Nephron (organoid): ENCODE measurements around the gene SLC35F4.
"Not testable (repeated sequence)": the region's sequence is repeated elsewhere in the genome, so short reads cannot be mapped to it uniquely, and the experiment has no call there.

ENCODE experiments used
- H3K27ac Mint-ChIP-seq, 3 experiments: 2 replicates each; pipeline ENCODE4 v1.8.0; 2020; ENCODE audit warnings: mixed read lengths in 3 of 3, mild to moderate bottlenecking in 2 of 3, moderate library complexity in 1 of 3
- H3K27me3 Mint-ChIP-seq: 2 replicates; pipeline ENCODE4 v1.8.0; 2021; ENCODE audit warnings: low read depth, mild to moderate bottlenecking, moderate library complexity, mixed read lengths
- H3K36me3 Mint-ChIP-seq: 2 replicates; pipeline ENCODE4 v1.8.0; 2020; ENCODE audit warnings: low read depth, mixed read lengths
- H3K4me1 Mint-ChIP-seq: 2 replicates; pipeline ENCODE4 v1.8.0; 2020; ENCODE audit warnings: mixed read lengths
- H3K4me3 Mint-ChIP-seq, 3 experiments: 2 replicates each; pipeline ENCODE4 v1.8.0; 2020; ENCODE audit warnings: mild to moderate bottlenecking in 3 of 3, mixed read lengths in 3 of 3, moderate library complexity in 2 of 3
- H3K9me3 Mint-ChIP-seq: 2 replicates; pipeline ENCODE4 v1.8.0; 2020; ENCODE audit warnings: mixed read lengths
- CTCF ChIP-seq, 3 experiments: fragments of 200-600 bp; sonication (generic); IDR thresholded peaks; one replicate each; pipeline ENCODE4 v1.5.0; 2021; ENCODE audit warnings: antibody characterized with exemption in 3 of 3; ENCODE audit not compliant: unreplicated experiment in 3 of 3

Gene SLC35F4

GRCh38 chr14:57754527-57754926 is 111.4 kb downstream of the SLC35F4 start:
- Mint-ChIP-seq H3K9me3 (peaks cover 5% of the 10 kb centered on the region), H3K36me3 (no peaks in the 10 kb centered on the region), H3K27me3 (no peaks in the 10 kb centered on the region), H3K4me1 (peaks cover 15% of the 10 kb centered on the region), H3K4me3 (no peak overlapping the region), H3K27ac (peak overlapping the region in 2 of 3 experiments; percentile 19 to 20)
- no peak for TF ChIP-seq CTCF (IDR thresholded peaks at IDR 0.05; ENCODE audit: unreplicated experiment in 3 of 3)

GRCh38 chr14:57753821-57754220 is 112.1 kb downstream of the SLC35F4 start:
- Mint-ChIP-seq H3K27ac (no peak overlapping the region), H3K9me3 (peaks cover 2% of the 10 kb centered on the region), H3K4me1 (peaks cover 15% of the 10 kb centered on the region), H3K36me3 (no peaks in the 10 kb centered on the region), H3K4me3 (no peak overlapping the region), H3K27me3 (no peaks in the 10 kb centered on the region)
- TF ChIP-seq CTCF (IDR thresholded peaks at IDR 0.05; ENCODE audit: unreplicated experiment in 3 of 3): no peak

GRCh38 chr14:57752142-57752695 is 113.7 kb downstream of the SLC35F4 start:
- not testable (repeated sequence) for H3K9me3 Mint-ChIP-seq, H3K27me3 Mint-ChIP-seq, H3K4me3 Mint-ChIP-seq, H3K36me3 Mint-ChIP-seq
- Mint-ChIP-seq H3K27ac (peak overlapping the region in 2 of 3 experiments; percentile 9 to 43), H3K4me1 (peaks cover 15% of the 10 kb centered on the region)

GRCh38 chr14:57751400-57751799 is 114.5 kb downstream of the SLC35F4 start:
- no peak for TF ChIP-seq CTCF (IDR thresholded peaks at IDR 0.05; ENCODE audit: unreplicated experiment in 3 of 3)
- H3K36me3 Mint-ChIP-seq: no peaks in the 10 kb centered on the region
- no peak overlapping the region for H3K4me3 Mint-ChIP-seq

GRCh38 chr14:57749267-57749666 is 116.6 kb downstream of the SLC35F4 start:
- no peak for TF ChIP-seq CTCF (IDR thresholded peaks at IDR 0.05; ENCODE audit: unreplicated experiment in 3 of 3)
- Mint-ChIP-seq H3K36me3 (no peaks in the 10 kb centered on the region), H3K9me3 (peaks cover 2% of the 10 kb centered on the region), H3K4me3 (no peak overlapping the region), H3K27ac (no peak overlapping the region), H3K4me1 (peaks cover 9% of the 10 kb centered on the region), H3K27me3 (no peaks in the 10 kb centered on the region)

More at GRCh38 chr14:57751400-57751799, 114.5 kb downstream of the SLC35F4 start:
- Mint-ChIP-seq H3K9me3 (peaks cover 2% of the 10 kb centered on the region), H3K27me3 (no peaks in the 10 kb centered on the region), H3K4me1 (peaks cover 15% of the 10 kb centered on the region), H3K27ac (peak overlapping the region; percentile 32 to 43 (median 40))

GRCh38 chr14:57748279-57748678 is 117.6 kb downstream of the SLC35F4 start:
- Mint-ChIP-seq H3K27me3 (no peaks in the 10 kb centered on the region), H3K36me3 (no peaks in the 10 kb centered on the region), H3K27ac (no peak overlapping the region), H3K4me1 (peaks cover 8% of the 10 kb centered on the region), H3K4me3 (no peak overlapping the region), H3K9me3 (peaks cover 2% of the 10 kb centered on the region)
- no peak for TF ChIP-seq CTCF (IDR thresholded peaks at IDR 0.05; ENCODE audit: unreplicated experiment in 3 of 3)
